Body of pancreas (tissue), 4 donors: ENCODE measurements around the gene MT1A. TPM values are rescaled to one million over a fixed set of nuclear protein-coding genes. Genes with fewer than 3 reads are reported as not detected.

Source experiments
- ATAC-seq: fragments of 150-250 bp; one replicate; pipeline ENCODE4 v1.9.1; 2016
- DNase-seq, 4 donors: peaks; one replicate each; pipeline ENCODE4 v3.0.0-alpha.2; 2019
- H3K27ac ChIP-seq, 4 donors: fragments of 200-600 bp; sonication (generic); 1 replicate in 3 of 4; 2 replicates in 1 of 4; pipeline versions ENCODE4 v1.5.1 to v1.6.1; 2016 to 2019; ENCODE audit warnings: mild to moderate bottlenecking in 1 of 4, mixed read lengths in 1 of 4, moderate library complexity in 1 of 4
- H3K27me3 ChIP-seq, 2 donors: fragments of 200-600 bp; sonication (generic); one replicate each; pipeline ENCODE4 v1.6.0; 2016; ENCODE audit warnings: mild to moderate bottlenecking in 1 of 2
- H3K36me3 ChIP-seq, 2 donors: fragments of 200-600 bp; sonication (generic); replicated peaks in 1 of 2; 2 replicates each; pipeline ENCODE4 v1.5.1; 2016; ENCODE audit warnings: low read depth in 2 of 2; ENCODE audit not compliant: insufficient read depth in 1 of 2
- H3K4me1 ChIP-seq: fragments of 200-600 bp; sonication (generic); one replicate; pipeline ENCODE4 v1.6.0; 2016
- H3K4me3 ChIP-seq, 2 donors: fragments of 200-600 bp; sonication (generic); 1 replicate in 1 of 2; 2 replicates in 1 of 2; pipeline ENCODE4 v1.5.1; 2016 to 2019
- H3K9me3 ChIP-seq, 3 donors: fragments of 200-600 bp; sonication (generic); 1 replicate in 2 of 3; 2 replicates in 1 of 3; pipeline ENCODE4 v1.5.1; 2016
- POLR2A ChIP-seq, 3 donors: fragments of 450-650 bp; IDR thresholded peaks; one replicate each; pipeline ENCODE4 v1.6.1; 2016; ENCODE audit warnings: antibody characterized with exemption in 3 of 3, mild to moderate bottlenecking in 2 of 3
- WGBS, 2 donors: methylation state at CpG; one replicate each; pipeline ENCODE4 v1.1.5; 2017; 5-methylcytosine and 5-hydroxymethylcytosine counted together
- intact Hi-C: fragments of 100-400 bp; cut with DNase I; formaldehyde crosslinking; loops from one replicate; pipeline ENCODE4 v1.15.1; 2023
- total RNA-seq, 2 donors: library from RNA; depleted of rRNA; stranded (reverse); fragments of >200 nt; gene quantifications; one replicate each; pipeline ENCODE4 v1.1.0, GENCODE V29; 2016
- TF ChIP-seq, protein P1 (sequence below), 7 experiments: fragments of 450-650 bp in 4 of 7; fragments of 200-600 bp in 3 of 7; sonication (generic) in 3 of 7; IDR thresholded peaks; one replicate each; pipeline ENCODE4 v1.5.1; 2016 to 2019; ENCODE audit warnings: antibody characterized with exemption in 7 of 7

The MT1A gene
- total RNA-seq, 2 donors from 2014 or later = 268 TPM; not detected in 1

GRCh38 chr16:56607109-56607618 lies 31.3 kb upstream of the MT1A start:
- DNase-seq (peak; percentile 55 to 80 (median 67)), ATAC-seq (peak; percentile 8)
- TF ChIP-seq POLR2A (IDR thresholded peaks at IDR 0.05) = no peak
- TF ChIP-seq, protein P1, sequence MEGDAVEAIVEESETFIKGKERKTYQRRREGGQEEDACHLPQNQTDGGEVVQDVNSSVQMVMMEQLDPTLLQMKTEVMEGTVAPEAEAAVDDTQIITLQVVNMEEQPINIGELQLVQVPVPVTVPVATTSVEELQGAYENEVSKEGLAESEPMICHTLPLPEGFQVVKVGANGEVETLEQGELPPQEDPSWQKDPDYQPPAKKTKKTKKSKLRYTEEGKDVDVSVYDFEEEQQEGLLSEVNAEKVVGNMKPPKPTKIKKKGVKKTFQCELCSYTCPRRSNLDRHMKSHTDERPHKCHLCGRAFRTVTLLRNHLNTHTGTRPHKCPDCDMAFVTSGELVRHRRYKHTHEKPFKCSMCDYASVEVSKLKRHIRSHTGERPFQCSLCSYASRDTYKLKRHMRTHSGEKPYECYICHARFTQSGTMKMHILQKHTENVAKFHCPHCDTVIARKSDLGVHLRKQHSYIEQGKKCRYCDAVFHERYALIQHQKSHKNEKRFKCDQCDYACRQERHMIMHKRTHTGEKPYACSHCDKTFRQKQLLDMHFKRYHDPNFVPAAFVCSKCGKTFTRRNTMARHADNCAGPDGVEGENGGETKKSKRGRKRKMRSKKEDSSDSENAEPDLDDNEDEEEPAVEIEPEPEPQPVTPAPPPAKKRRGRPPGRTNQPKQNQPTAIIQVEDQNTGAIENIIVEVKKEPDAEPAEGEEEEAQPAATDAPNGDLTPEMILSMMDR (IDR thresholded peaks at IDR 0.05) = no peak
- no peaks in the 10 kb centered on the region for H3K9me3 ChIP-seq
- WGBS, 2 donors = 69 to 86% methylated on average over 14 of the region's 14 CpGs
- peak overlapping the region; percentile 91 to 97 (median 92) for H3K27ac ChIP-seq
- H3K27me3 ChIP-seq = no peaks in the 10 kb centered on the region
- peaks cover 46% of the 10 kb centered on the region for H3K4me1 ChIP-seq
- no peaks in the 10 kb centered on the region for H3K36me3 ChIP-seq
- no peak overlapping the region for H3K4me3 ChIP-seq
- intact Hi-C loops = loop anchor here (10.0 kb wide), 1 partner anchor 88 kb away; no protein-coding TSS in a partner anchor

- Histone ChIP-seq H3K4me3 (no peak overlapping the region), H3K9me3 (no peaks in the 10 kb centered on the region), H3K27ac (peak overlapping the region; percentile 91 to 97 (median 92)), H3K4me1 (peaks cover 46% of the 10 kb centered on the region), H3K36me3 (no peaks in the 10 kb centered on the region), H3K27me3 (no peaks in the 10 kb centered on the region)
- intact Hi-C loops = loop anchor here (10.0 kb wide), 1 partner anchor 87 kb away; no protein-coding TSS in a partner anchor
- TF ChIP-seq, protein P1 (IDR thresholded peaks at IDR 0.05) = no peak
- no peak for TF ChIP-seq POLR2A (IDR thresholded peaks at IDR 0.05)
- DNase-seq (no peak), ATAC-seq (no peak)
- 72 to 76% methylated on average over 2 of the region's 2 CpGs for WGBS, 2 donors
These were observed 30.8 kb upstream of the MT1A start for GRCh38 chr16:56607675-56608042.

DNA sequence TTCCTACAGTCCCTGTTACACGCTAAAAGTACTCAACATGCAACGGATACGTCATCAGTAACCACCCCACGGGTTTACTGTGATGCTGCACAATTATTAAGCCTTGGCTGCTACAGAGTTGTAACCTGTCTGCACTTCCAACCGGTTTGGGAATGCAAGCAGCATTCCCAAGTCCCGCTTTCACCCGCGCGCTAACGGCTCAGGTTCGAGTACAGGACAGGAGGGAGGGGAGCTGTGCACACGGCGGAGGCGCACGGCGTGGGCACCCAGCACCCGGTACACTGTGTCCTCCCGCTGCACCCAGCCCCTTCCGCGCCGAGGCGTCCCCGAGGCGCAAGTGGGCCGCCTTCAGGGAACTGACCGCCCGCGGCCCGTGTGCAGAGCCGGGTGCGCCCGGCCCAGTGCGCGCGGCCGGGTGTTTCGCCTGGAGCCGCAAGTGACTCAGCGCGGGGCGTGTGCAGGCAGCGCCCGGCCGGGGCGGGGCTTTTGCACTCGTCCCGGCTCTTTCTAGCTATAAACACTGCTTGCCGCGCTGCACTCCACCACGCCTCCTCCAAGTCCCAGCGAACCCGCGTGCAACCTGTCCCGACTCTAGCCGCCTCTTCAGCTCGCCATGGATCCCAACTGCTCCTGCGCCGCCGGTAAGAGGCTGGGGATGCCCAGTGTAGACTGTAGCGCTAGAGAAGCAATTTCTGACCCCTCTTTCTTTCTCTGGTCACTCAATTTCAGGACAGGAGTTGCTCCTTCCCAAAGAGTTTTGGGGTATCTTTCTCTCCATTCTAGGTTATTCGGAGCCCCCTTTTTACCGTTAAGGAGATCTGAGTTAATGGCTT lies 30.2 kb upstream of the MT1A start, which contains the start of gene MT2A:
MT2A (plus strand) TSS at position 542 of the 833 bp plus-strand sequence; CDS start at position 614, 72 bp downstream.
- peak; percentile 85 to 94 (median 93) for TF ChIP-seq POLR2A (IDR thresholded peaks at IDR 0.05)
- TF ChIP-seq, protein P1 (IDR thresholded peaks at IDR 0.05) = no peak
- H3K4me3 ChIP-seq = peak within 1 kb of the TSS; percentile 10 to 46
- intact Hi-C loops = loop anchor here (10.0 kb wide), 1 partner anchor 87 kb away; no protein-coding TSS in a partner anchor
- H3K27ac ChIP-seq = peak within 1 kb of the TSS; percentile 91 to 97 (median 92)
- no peaks in the 10 kb centered on the region for H3K9me3 ChIP-seq
- H3K27me3 ChIP-seq = no peaks in the 10 kb centered on the region
- no peaks in the 10 kb centered on the region for H3K36me3 ChIP-seq
- peak; percentile 95 to 98 (median 96) for DNase-seq
- peak; percentile 91 for ATAC-seq
- WGBS, 2 donors = 3 to 6% methylated on average over 35 to 62 of the region's 62 CpGs
- H3K4me1 ChIP-seq = peaks cover 46% of the 10 kb centered on the region

DNA sequence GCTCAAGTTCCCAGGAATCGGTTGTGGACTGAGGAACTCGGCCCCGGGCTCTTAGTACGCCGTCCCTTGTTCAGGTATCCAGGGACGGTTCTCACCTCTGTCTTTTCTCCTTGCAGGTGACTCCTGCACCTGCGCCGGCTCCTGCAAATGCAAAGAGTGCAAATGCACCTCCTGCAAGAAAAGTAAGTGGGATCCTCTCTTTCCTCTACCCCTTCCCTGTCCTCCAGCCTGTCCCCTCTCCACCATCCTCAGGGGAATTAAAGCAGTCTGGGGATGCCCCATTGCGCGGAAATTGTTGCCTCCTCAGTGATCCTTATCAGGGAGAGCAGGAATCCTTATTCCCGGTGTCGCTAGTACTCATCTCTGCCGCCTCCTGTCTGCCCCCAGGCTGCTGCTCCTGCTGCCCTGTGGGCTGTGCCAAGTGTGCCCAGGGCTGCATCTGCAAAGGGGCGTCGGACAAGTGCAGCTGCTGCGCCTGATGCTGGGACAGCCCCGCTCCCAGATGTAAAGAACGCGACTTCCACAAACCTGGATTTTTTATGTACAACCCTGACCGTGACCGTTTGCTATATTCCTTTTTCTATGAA lies 29.5 kb upstream of the MT1A start:
- intact Hi-C loops = loop anchor here (10.0 kb wide), 1 partner anchor 86 kb away; no protein-coding TSS in a partner anchor
- Histone ChIP-seq H3K9me3 (no peaks in the 10 kb centered on the region), H3K27ac (peak overlapping the region; percentile 91 to 97 (median 92)), H3K27me3 (no peaks in the 10 kb centered on the region), H3K4me3 (peak overlapping the region; percentile 10 to 46), H3K4me1 (peaks cover 46% of the 10 kb centered on the region), H3K36me3 (no peaks in the 10 kb centered on the region)
- DNase-seq (peak in 1 of 4 donors; percentile 40), ATAC-seq (no peak)
- 0% methylated on average over 21 of the region's 21 CpGs for WGBS, 2 donors
- TF ChIP-seq, protein P1 (IDR thresholded peaks at IDR 0.05) = peak in 1 of 7 experiments; percentile 22
- no peak for TF ChIP-seq POLR2A (IDR thresholded peaks at IDR 0.05)
